ENCODE data around the gene RPS6KC1.

GRCh38 chr1:213104604-213105003, 53.6 kb downstream of the RPS6KC1 start:
- TF ChIP-seq, protein P1, sequence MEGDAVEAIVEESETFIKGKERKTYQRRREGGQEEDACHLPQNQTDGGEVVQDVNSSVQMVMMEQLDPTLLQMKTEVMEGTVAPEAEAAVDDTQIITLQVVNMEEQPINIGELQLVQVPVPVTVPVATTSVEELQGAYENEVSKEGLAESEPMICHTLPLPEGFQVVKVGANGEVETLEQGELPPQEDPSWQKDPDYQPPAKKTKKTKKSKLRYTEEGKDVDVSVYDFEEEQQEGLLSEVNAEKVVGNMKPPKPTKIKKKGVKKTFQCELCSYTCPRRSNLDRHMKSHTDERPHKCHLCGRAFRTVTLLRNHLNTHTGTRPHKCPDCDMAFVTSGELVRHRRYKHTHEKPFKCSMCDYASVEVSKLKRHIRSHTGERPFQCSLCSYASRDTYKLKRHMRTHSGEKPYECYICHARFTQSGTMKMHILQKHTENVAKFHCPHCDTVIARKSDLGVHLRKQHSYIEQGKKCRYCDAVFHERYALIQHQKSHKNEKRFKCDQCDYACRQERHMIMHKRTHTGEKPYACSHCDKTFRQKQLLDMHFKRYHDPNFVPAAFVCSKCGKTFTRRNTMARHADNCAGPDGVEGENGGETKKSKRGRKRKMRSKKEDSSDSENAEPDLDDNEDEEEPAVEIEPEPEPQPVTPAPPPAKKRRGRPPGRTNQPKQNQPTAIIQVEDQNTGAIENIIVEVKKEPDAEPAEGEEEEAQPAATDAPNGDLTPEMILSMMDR (IDR thresholded peaks at IDR 0.05), result no peak
- no peak for TF ChIP-seq POLR2AphosphoS5 (IDR thresholded peaks at IDR 0.05; ENCODE audit: low read depth, low read length)
- no peak for TF ChIP-seq SIN3A (IDR thresholded peaks at IDR 0.05; ENCODE audit: borderline replicate concordance, insufficient read depth, low read depth, low read length)
- TF ChIP-seq, protein P2, sequence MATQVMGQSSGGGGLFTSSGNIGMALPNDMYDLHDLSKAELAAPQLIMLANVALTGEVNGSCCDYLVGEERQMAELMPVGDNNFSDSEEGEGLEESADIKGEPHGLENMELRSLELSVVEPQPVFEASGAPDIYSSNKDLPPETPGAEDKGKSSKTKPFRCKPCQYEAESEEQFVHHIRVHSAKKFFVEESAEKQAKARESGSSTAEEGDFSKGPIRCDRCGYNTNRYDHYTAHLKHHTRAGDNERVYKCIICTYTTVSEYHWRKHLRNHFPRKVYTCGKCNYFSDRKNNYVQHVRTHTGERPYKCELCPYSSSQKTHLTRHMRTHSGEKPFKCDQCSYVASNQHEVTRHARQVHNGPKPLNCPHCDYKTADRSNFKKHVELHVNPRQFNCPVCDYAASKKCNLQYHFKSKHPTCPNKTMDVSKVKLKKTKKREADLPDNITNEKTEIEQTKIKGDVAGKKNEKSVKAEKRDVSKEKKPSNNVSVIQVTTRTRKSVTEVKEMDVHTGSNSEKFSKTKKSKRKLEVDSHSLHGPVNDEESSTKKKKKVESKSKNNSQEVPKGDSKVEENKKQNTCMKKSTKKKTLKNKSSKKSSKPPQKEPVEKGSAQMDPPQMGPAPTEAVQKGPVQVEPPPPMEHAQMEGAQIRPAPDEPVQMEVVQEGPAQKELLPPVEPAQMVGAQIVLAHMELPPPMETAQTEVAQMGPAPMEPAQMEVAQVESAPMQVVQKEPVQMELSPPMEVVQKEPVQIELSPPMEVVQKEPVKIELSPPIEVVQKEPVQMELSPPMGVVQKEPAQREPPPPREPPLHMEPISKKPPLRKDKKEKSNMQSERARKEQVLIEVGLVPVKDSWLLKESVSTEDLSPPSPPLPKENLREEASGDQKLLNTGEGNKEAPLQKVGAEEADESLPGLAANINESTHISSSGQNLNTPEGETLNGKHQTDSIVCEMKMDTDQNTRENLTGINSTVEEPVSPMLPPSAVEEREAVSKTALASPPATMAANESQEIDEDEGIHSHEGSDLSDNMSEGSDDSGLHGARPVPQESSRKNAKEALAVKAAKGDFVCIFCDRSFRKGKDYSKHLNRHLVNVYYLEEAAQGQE (IDR thresholded peaks at IDR 0.05; ENCODE audit: insufficient read depth in 1 of 2, low read depth in 2 of 2, low read length in 1 of 2), result no peak
- no peak for TF ChIP-seq TCF7L2 (IDR thresholded peaks at IDR 0.05; ENCODE audit: low read depth, low read length)

All from Panc1 (cell line).